GM18507 (cell line): ENCODE results near the gene YARS1.

Source experiments
- DNase-seq: peaks from one replicate; pipeline ENCODE4 v3.0.0; 2011; ENCODE audit warnings: low read depth; ENCODE audit not compliant: insufficient read length; ENCODE audit errors: extremely low spot score
- FAIRE-seq: peaks from 2 replicates; lab custom pipeline; 2011; peaks lifted over from hg19 to GRCh38; lab: Jason Lieb, UNC

Gene YARS1

DNA sequence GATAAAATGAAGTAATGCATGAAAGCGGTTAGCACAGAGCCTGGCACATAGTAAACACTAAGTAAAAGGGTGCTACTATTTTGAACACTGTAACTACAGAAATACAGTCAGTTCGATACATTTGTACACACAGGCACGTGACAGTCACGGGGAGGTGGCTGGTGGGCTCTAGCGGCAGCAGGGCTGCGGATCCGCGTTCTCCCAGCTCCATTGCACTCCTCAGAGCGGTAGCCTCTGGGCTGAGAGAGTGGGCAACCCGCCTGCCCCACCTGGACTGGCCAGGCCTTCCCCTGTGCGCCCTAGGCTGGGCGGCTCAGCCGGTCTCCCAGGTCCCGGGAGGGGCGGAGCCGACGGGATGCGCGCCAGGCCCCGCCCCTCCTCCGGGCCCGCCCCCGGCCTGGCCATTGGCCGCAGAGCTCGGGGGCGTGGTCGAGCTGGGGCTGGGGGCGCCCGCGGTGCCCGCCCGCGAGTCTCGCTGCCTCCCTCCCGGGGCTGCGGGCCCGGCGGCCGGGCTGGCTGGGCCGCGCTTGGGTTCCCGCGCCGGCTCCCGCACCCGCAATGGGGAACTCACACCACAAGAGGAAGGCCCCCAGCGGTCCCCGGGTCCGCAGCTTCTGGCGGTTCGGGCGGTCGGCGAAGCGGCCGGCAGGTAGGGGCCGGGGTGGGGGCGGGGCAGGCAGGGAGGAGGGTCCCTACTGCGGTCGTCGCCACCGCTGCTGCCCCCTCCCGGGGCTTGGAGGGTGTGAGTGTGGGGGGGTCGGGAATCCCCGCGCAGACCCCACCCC is 63.4 kb downstream of the YARS1 start:
- no peak for FAIRE-seq

GRCh38 chr1:32749771-32750170 is 67.4 kb downstream of the YARS1 start:
- no peak for FAIRE-seq
- DNase-seq: no peak

More for the DNA sequence above, 63.4 kb downstream of the YARS1 start:
- peak; percentile 82 for DNase-seq

- no peak for FAIRE-seq
- no peak for DNase-seq
These were observed 67.8 kb downstream of the YARS1 start for GRCh38 chr1:32749332-32749731.

- DNase-seq: no peak
- FAIRE-seq: no peak
These were observed 68.2 kb downstream of the YARS1 start for GRCh38 chr1:32748926-32749325.

- FAIRE-seq: no peak
- DNase-seq: no peak
These were observed 68.8 kb downstream of the YARS1 start for GRCh38 chr1:32748348-32748747.

GRCh38 chr1:32746130-32746529 is 71.0 kb downstream of the YARS1 start:
- no peak for FAIRE-seq
- no peak for DNase-seq

DNA sequence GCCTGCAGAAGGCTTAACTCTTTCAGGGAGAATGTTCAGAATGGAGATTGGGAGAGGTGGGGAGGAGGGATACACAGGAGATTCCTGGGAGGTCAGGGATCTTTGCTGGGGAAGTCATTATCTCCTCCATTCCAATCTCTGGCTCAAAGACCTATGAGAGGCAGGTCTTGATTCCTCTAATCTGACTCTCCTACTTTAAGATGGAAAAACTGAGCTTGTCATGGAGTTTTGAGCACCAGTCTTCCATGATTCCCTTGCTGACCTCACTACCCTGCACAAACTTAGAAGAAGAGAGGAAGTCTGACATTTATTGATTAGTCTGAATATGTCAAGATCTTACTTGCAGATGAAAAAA is 73.1 kb downstream of the YARS1 start:
- no peak for FAIRE-seq
- no peak for DNase-seq

DNA sequence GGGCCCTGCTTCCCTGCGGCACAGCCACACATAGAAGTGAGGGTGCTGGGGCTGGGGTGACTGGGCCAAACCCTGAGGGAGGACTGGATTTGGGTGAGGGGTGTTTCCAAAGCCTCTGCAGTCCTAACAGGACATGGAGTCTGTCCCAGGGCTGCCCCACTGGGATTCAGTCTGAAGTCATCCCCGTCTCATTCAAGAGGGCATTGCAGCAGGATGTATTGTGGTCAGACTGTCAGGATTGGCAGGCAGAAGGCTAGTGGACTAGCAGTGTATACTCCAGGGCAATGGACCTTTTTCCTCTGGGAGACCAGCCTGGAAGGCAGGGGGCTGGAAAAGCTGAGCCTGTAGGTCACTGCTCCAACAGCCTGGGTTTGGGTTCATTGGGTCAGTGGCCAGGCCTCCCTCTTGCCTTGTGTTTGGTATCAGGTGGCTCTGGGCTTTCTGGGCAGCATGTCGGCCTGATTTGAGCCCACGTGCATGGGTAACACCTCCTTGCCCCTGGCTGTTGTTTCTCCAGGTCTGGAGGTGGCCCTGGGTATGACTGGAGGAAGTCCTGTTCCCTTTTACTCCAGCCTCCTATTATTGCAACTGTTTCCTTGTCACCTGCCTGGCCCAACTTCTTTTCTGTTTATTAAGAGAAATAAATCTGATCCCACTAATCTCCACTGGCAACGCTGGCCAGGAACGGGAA is 73.6 kb downstream of the YARS1 start:
- DNase-seq (no peak), FAIRE-seq (no peak)

DNA sequence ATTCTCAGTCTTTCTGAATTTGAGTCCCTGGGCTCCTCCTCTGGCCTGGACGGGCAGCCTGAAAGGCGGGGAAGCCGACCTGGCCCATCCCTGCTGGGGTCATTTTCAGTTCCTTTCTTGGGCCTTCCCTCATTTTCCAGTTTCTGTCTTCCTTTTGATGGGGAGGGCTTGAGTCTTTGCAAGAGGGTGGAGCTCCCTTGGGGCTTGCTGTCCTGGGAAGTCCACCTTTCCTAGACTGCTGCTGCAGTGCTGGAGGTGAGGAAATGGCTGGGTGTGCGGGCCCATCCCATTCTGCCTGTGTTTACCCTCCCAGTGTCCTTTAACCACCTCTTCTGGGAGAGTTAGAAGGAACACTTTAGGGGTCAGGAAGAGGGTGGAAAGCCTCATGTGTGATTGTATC is 74.2 kb downstream of the YARS1 start:
- no peak for DNase-seq
- FAIRE-seq: no peak

- FAIRE-seq (no peak), DNase-seq (no peak)
These were observed 74.8 kb downstream of the YARS1 start for GRCh38 chr1:32742199-32742947.

DNA sequence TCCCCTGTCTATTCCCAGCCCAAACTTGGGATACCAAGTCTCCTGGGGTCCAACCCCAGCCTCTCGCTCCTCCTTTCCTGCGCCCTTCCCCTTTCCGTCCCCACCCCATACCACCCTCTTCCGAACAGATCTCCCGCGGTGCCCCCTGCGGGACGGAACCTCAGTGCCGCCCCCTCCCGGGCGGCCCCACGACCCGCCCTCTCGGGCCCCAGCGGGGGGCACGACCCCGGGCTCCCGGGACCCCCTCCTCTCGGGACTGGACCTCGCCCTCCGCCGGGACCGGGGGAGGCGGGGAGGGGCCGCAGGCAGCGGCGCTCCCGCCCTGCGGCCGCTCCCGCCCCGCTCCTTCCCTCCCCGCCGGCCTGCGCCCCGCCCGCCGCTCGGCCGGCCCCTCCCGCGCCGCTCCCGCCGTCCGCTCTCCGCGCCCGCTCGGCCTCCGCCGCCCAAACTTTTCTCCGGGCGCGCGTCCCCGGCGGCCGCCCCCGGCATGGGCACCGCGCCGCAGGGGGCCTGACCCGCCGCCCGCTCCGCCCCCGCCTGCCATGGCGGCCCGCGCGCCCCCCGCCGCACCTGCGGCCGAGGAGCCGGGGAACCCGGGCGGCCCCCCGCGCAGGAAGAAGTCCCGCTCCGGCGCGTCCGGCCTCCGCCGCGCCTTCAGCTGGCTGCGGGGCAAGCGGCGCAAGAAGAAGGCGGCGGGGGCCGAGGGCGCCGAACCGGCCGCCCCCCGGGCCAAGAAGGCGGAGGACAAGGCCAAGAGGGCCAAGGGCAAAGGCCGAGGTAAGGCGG is 75.6 kb downstream of the YARS1 start:
- DNase-seq: no peak
- FAIRE-seq: no peak

GRCh38 chr1:32741059-32741412 is 76.1 kb downstream of the YARS1 start:
- DNase-seq: no peak
- FAIRE-seq: no peak

DNA sequence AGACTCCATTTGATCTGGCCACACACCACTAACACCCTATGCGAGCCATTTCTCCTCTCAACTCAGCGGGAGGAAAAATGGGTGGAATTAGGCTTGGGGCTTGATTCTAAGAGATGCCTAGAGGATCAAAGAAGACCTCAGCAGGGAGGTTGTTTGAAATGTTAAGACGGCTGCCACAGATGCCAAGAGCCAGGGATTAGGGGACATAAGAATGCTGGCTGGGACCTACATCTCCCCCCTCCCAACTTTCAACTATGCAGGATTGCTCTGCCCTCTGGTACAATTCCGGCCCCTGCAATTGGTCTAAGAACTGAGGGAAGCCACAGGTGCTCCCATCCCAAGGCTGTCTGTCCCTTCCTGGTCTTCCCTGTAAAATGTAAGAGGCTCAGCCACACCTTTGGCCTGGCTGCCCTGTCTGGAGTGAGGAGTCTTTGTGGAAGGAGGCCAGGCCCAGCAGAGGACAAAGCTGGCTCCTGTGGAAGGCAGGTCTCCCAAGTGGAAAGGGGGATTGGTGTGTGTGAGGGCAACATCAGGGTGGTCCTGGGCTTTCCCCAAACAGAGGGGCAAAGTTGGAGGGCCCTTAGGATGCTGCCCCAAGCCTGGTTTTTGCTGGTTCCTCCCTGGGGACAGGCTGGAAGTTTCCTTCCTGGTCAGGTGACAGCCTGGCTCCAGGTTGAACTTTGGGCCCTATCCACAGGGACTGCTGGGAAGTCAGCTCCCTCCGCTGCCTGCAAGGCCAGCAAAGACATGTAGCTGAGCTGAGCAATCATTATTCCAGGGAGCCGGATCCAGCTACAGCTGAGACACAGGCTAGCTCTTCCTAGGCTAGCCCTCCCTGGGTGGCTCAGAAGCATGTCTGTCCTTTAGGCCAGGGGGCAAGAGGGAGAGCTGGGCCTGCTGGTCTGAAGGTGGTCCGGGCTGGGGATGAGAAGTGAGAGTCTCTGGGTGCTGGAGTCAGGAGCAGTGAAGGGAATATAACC is 80.1 kb downstream of the YARS1 start:
- no peak for FAIRE-seq
- no peak for DNase-seq

DNA sequence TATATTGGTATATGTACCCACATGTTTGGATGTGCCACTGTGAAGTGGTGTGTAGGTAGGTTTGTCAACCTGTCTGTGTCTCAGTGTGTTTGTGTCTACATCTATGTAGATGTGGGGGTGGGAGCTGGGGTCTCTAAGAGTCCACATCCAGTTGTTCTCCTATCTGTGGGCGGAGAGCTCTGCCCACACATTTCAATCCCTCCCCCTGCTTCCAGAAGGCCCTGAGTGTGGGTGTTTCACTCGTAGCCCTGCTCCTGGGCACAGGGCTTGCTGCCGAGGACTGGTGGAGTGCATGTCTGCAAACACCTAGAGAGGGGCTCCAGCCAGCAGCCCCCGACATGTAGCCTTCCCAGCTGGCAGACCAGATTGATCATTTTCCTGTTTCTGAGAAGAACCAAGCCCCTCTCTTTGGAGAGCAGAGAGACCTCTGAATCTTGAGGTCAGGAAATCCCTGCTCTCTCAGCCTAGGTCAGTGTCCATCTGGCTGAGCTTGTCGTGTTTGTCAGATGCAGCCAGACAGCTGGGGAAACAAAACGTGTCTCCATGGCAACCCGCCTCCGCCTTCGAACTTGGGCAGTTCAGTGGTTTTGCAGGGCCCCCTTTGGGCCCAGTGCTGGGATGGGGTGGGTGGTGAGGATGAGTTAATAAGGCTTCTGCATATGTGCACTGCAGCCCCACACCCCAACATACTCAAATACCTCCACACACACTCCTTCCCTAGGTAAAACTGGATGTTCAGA is 83.4 kb downstream of the YARS1 start:
- FAIRE-seq: no peak
- no peak for DNase-seq

GRCh38 chr1:32729254-32730046 is 87.7 kb downstream of the YARS1 start:
- FAIRE-seq: no peak

DNA sequence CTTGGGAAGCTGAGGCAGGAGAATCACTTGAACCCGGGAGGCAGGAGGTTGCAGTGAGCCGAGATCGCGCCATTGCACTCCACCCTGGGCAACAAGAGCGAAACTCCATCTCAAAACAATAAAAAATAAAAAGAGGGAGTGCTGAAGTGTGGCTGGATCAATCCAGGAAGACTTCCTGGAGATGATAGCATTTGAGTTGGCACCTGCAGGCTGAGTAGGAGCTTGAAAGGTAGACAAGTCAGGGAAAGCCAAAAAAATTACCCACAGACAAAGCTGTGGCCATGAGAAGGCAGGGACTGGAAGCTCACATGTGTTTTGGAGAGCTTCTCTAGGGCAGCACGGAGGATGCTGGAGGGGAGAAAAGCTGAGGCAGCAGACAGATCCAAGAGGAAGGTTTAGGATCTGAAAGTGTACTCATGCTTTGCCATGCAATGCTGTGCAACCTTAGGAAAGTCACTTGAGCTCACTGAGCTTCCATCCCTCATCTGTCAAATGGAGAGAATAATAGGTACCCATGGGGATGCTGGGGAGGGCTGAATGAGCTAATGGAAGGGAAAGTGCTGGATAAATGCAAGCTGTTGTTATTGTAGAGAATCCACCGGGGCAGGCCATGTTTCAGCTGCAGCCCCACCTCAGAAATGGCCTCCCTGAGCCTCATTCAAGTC is 88.6 kb downstream of the YARS1 start:
- FAIRE-seq (no peak), DNase-seq (no peak)

More at GRCh38 chr1:32729254-32730046, 87.7 kb downstream of the YARS1 start:
- DNase-seq: no peak

- DNase-seq: no peak
- FAIRE-seq: no peak
These were observed 89.3 kb downstream of the YARS1 start for GRCh38 chr1:32727876-32728275.
